ENCODE results near the gene SAMD13. TPM values are rescaled to one million over a fixed set of nuclear protein-coding genes. Genes with fewer than 3 reads are reported as not detected.
A peak's percentile ranks its signal among the peaks of the same experiment; 100 is the strongest.

The SAMD13 gene
- total and polyA plus RNA-seq, 2 of the 4 experiments (the other 2 are of a cell fraction) = 0.27 to 0.36 TPM

- Histone ChIP-seq H3K18ac (ENCODE audit: low read depth, low read length) (peak overlapping the region; percentile 51; the same call in 1 of the 2 replicates), H3K9me3 (ENCODE audit: control insufficient read depth, insufficient read depth, low read length) (peaks cover 6% of the 10 kb centered on the region; the same call in 1 of the 2 replicates), H2BK120ac (ENCODE audit: low read depth, low read length) (no peak overlapping the region), H4K91ac (ENCODE audit: insufficient read depth, low read depth, low read length) (no peak overlapping the region), H2BK5ac (ENCODE audit: low read depth, low read length, poor library complexity, severe bottlenecking) (no peak overlapping the region), H3K9ac (ENCODE audit: low read depth, low read length) (no peak overlapping the region), H4K5ac (ENCODE audit: low read depth, low read length) (no peak overlapping the region), H4K8ac (ENCODE audit: low read depth in 2 of 2, low read length in 2 of 2) (no peak overlapping the region), H2BK15ac (ENCODE audit: low read depth, low read length) (no peak overlapping the region), H3K9me1 (ENCODE audit: insufficient read depth, low read length) (no peaks in the 10 kb centered on the region), H3K4me3 (ENCODE audit: insufficient read depth, low read depth, low read length) (no peak overlapping the region), H3K4ac (ENCODE audit: low read depth, low read length) (no peak overlapping the region), H2AK5ac (ENCODE audit: low read depth, low read length) (peak overlapping the region; percentile 78; the same call in 1 of the 2 replicates), H3K56ac (ENCODE audit: extremely low read depth, insufficient read depth, low read length) (no peak overlapping the region), H4K20me1 (ENCODE audit: insufficient read depth, low read length) (no peaks in the 10 kb centered on the region), H2AFZ (replicated peaks; ENCODE audit: low read length, poor library complexity) (peak overlapping the region; percentile 1), H3K4me1 (ENCODE audit: control insufficient read depth, insufficient read depth, low read length) (peaks cover 7% of the 10 kb centered on the region), H3K27me3 (ENCODE audit: control insufficient read depth, insufficient read depth, low read length) (no peaks in the 10 kb centered on the region), H2BK20ac (ENCODE audit: low read depth, low read length) (no peak overlapping the region), H2AK9ac (replicated peaks; ENCODE audit: low read depth, low read length, poor library complexity) (no peak overlapping the region), H3K4me2 (ENCODE audit: low read depth, low read length) (no peak overlapping the region), H3K23ac (ENCODE audit: low read depth, low read length) (no peak overlapping the region), H3K14ac (replicated peaks; ENCODE audit: low read depth, low read length) (no peak overlapping the region), H3K36me3 (ENCODE audit: control insufficient read depth, insufficient read depth, low read length) (no peaks in the 10 kb centered on the region), H3K79me1 (ENCODE audit: low read depth in 1 of 2, low read length in 2 of 2) (no peaks in the 10 kb centered on the region), H3K27ac (ENCODE audit: insufficient read depth, low read length) (no peak overlapping the region)
- ATAC-seq (ENCODE audit: low read depth) (no peak), DNase-seq (no peak)
- WGBS, 2 experiments (ENCODE audit: extremely low coverage in 2 of 2, insufficient read length in 1 of 2) = no CpG with 5 or more reads among the region's 1 CpG
- CTCF ChIA-PET = no interaction called here
- intact Hi-C loops (cut with micrococcal nuclease) (loop anchor here (10.0 kb wide), 1 partner anchor 68 kb away; no protein-coding TSS in a partner anchor), in situ Hi-C loops (cut with MboI; ENCODE audit: low sequenced_read_pairs) (no loop called here), dilution Hi-C loops (cut with HindIII; ENCODE audit: low sequenced_read_pairs, unreplicated experiment) (no loop called here)
- no TSS peak for BruUV-seq (replicated peaks)
- no peak for TF ChIP-seq CTCF (conservative IDR thresholded peaks at IDR 0.05; ENCODE audit: low read depth, low read length)
- TF ChIP-seq MXI1 (IDR thresholded peaks at IDR 0.05; ENCODE audit: borderline replicate concordance, low read depth, low read length) = no peak
- TF ChIP-seq RAD21 (IDR thresholded peaks at IDR 0.05; ENCODE audit: low read length) = no peak
- TF ChIP-seq FOS (IDR thresholded peaks at IDR 0.05; ENCODE audit: low read depth, low read length) = no peak
- TF ChIP-seq MAZ (IDR thresholded peaks at IDR 0.05; ENCODE audit: borderline replicate concordance, low read depth, low read length) = no peak
- POLR2A ChIA-PET (ENCODE audit: unreplicated experiment) = no interaction called here
Observed at GRCh38 chr1:84282780-84283333, 18.7 kb upstream of the SAMD13 start.
